Right kidney (tissue), 1 donor: Measurements from ENCODE around the gene LANCL1.

Source experiments
- DNase-seq: peaks from one replicate; pipeline ENCODE4 v3.0.0-alpha.2; 2016

Gene LANCL1

DNA sequence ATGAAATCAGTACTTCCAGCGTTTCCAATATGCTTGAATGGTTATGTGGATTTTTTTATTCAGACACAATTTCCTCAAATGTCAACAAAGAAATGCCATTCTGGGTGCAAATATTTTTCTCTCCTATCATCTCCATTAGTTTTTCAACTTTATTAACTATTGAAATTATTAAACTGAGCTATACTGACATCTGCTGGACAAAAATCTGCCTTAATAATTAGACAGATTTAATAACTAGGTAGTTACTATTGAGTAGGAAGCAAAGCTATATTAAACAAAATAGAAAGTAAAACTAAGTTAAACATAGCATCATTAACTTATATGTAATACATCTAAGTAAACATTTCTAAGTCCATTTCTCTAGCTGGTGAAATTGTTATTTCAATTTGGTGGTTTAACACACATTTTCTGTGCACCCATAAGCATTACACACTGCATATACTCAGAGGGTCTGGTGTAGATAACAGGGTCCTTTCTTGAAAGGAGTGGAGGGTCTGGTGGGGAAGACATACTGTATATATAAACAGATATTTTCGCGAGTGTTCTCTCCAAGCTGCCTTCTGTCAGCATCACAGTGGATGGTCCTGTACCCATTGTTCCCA, 77.0 kb downstream of the LANCL1 start:
- DNase-seq: no peak

DNA sequence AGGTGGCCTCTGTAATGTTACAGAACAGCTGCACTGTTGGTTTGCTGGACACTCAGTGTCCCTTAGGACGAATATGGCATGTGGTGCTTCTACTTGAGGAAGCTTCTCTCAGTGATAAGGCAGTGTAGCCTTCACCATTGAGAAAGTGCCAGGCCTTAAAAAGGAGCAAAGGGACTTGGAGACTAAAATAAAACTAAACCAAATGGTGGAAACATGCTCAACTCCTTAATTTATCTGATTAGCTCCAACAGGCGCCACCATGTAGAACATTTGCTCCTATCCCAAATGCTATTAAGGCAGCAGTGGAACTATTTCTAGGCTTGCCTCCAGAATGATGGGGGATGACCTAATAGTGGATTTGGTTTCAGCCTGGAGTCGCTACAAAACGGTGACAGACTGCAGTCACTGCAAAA, 84.1 kb downstream of the LANCL1 start:
- DNase-seq: no peak

DNA sequence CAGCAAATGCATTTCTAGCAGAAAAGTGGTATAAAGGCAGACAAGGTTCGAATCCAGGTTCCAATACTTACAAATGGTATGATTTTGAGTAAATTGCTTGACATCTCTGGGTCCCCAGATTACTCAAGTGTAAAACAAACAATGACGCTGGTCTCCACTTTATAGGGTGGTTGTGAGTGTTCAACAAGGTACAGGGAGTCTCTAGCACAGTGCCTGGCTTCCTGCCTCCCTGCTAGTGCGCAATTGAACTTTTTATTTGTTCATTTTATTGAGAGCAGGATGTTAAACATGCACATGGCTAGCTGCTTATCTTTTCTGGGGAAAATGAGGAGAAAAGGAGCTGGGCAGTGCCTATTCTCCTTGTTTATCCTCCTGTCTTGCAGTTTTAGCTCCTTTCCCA, 86.7 kb downstream of the LANCL1 start:
- no peak for DNase-seq

DNA sequence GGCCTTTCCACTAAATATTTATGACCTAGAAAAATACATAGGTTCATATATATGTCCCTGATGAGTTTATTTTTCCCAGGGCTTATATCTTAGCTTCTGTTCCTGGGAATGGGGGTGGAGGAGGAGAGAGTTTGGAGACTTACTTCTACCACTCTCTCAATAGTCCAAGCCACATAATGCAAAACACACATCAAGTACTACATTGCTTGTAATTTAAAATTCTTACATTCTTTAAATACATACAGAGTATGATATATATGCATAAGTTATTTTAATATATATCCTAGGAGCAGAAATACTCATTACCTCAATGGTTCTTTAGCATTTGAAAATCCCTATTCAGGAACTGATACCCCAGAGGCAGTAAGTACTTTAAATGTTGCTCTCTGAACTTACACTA, 88.4 kb downstream of the LANCL1 start:
- DNase-seq: no peak

DNA sequence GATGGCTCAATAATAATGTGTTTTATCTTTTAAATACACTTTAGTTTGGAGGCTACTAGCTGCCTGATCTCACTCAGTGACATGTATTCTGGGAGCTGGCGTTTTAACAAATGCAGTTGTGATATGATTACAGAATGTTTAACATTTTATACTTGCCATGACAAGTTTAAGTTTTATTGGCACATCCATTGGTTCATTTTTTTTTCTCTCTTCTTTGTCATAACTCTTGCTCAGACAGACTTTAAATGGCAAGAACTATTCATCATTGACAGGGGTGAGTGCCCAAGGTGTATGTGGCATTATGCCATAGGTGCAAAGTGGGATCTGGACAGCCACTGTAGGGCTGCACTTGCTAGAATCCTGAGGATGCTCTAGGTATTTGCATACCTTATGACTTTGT, 89.5 kb downstream of the LANCL1 start:
- DNase-seq: no peak
